CD8-positive, alpha-beta memory T cell (primary cell): ENCODE results near the gene CDC45. TPM values are rescaled to one million over a fixed set of nuclear protein-coding genes. Genes with fewer than 3 reads are reported as not detected.
"Not testable (repeated sequence)": the region's sequence is repeated elsewhere in the genome, so short reads cannot be mapped to it uniquely, and the experiment has no call there.

Experiments used
- CTCF ChIA-PET: fragments of 350-600 bp; sonication (Branson Sonifier 250); formaldehyde crosslinking; loops from one replicate; lab custom pipeline; 2021; ENCODE audit warnings: antibody characterized with exemption; lab: Charles Lee
- POLR2A ChIA-PET: fragments of 350-600 bp; sonication (Branson Sonifier 250); formaldehyde crosslinking; loops from one replicate; lab custom pipeline; 2021; ENCODE audit warnings: antibody characterized with exemption; lab: Charles Lee
- DNase-seq, 5 donors: peaks; one replicate each; pipeline versions ENCODE4 v3.0.0 to v3.0.0-alpha.2; 2020 to 2022; ENCODE audit warnings: mixed read lengths in 1 of 5
- H3K27ac ChIP-seq: one replicate; pipeline ENCODE4 v1.7.0; 2013; ENCODE audit warnings: low read depth, mild to moderate bottlenecking, low read length, moderate library complexity
- H3K27me3 ChIP-seq: 2 replicates; pipeline ENCODE4 v1.7.0; 2013; ENCODE audit warnings: low read length, mild to moderate bottlenecking; ENCODE audit not compliant: insufficient read depth, poor library complexity, severe bottlenecking
- H3K36me3 ChIP-seq: 2 replicates; pipeline ENCODE4 v1.7.0; 2013; ENCODE audit warnings: mild to moderate bottlenecking, low read length, moderate library complexity; ENCODE audit not compliant: insufficient read depth
- H3K4me1 ChIP-seq: 2 replicates; pipeline ENCODE4 v1.7.0; 2013; ENCODE audit warnings: mild to moderate bottlenecking, low read length, moderate library complexity; ENCODE audit not compliant: insufficient read depth
- H3K4me3 ChIP-seq: 2 replicates; pipeline ENCODE4 v1.7.0; 2013; ENCODE audit warnings: mild to moderate bottlenecking, low read length
- H3K9me3 ChIP-seq: 2 replicates; pipeline ENCODE4 v1.7.0; 2013; ENCODE audit warnings: mild to moderate bottlenecking, low read length
- H3K27ac Mint-ChIP-seq, 8 donors: one replicate each; pipeline ENCODE4 v1.8.0; 2020 to 2021; ENCODE audit warnings: mixed read lengths in 8 of 8, mild to moderate bottlenecking in 6 of 8, inconsistent platforms in 3 of 8, moderate library complexity in 3 of 8
- H3K27me3 Mint-ChIP-seq, 2 donors: one replicate each; pipeline ENCODE4 v1.8.0; 2020 to 2021; ENCODE audit warnings: mixed read lengths in 2 of 2, mild to moderate bottlenecking in 1 of 2, moderate library complexity in 1 of 2
- H3K36me3 Mint-ChIP-seq, 3 donors: one replicate each; pipeline ENCODE4 v1.8.0; 2020 to 2021; ENCODE audit warnings: mixed read lengths in 3 of 3, inconsistent platforms in 1 of 3, mild to moderate bottlenecking in 1 of 3
- H3K4me1 Mint-ChIP-seq, 3 donors: one replicate each; pipeline ENCODE4 v1.8.0; 2020 to 2021; ENCODE audit warnings: mixed read lengths in 3 of 3, inconsistent platforms in 1 of 3, mild to moderate bottlenecking in 1 of 3
- H3K4me3 Mint-ChIP-seq, 7 donors: one replicate each; pipeline ENCODE4 v1.8.0; 2020 to 2021; ENCODE audit warnings: mixed read lengths in 7 of 7, mild to moderate bottlenecking in 6 of 7, moderate library complexity in 4 of 7, inconsistent platforms in 2 of 7
- H3K9me3 Mint-ChIP-seq, 5 donors: one replicate each; pipeline ENCODE4 v1.8.0; 2020 to 2022; ENCODE audit warnings: mixed read lengths in 5 of 5, mild to moderate bottlenecking in 3 of 5, moderate library complexity in 2 of 5, inconsistent platforms in 1 of 5
- polyA plus RNA-seq: library from polyadenylated mRNA; unstranded; fragments of 300-500 nt; fragmentation: Illumina TruSeq; gene quantifications from one replicate; pipeline ENCODE4 v1.2.3, GENCODE V29; 2021
- total RNA-seq, 2 experiments: library from RNA; stranded (reverse); gene quantifications; one replicate each; pipeline ENCODE4 v1.2.3, GENCODE V29; 2021

Gene CDC45
- total and polyA plus RNA-seq, 3 experiments from 2014 or later: 0.17 to 101 (median 99.0) TPM

- DNase-seq: no peak
- Histone ChIP-seq H3K4me3 (no peak overlapping the region), H3K9me3 (no peaks in the 10 kb centered on the region), H3K4me1 (peaks cover 20% of the 10 kb centered on the region), H3K36me3 (peaks cover 15% of the 10 kb centered on the region), H3K27ac (no peak overlapping the region), H3K27me3 (no peaks in the 10 kb centered on the region)
- H3K4me3 Mint-ChIP-seq: peak overlapping the region in 3 of 7 donors; percentile 34 to 99 (median 96)
- peaks cover 0 to 3% of the 10 kb centered on the region in 2 donors for H3K27me3 Mint-ChIP-seq
- peaks cover 0 to 42% (median 3%) of the 10 kb centered on the region in 3 donors for H3K36me3 Mint-ChIP-seq
- peak overlapping the region in 6 of 8 donors; percentile 4 to 99 (median 50) for H3K27ac Mint-ChIP-seq
- ChIA-PET CTCF (interaction anchor here (1.8 kb wide), 1 partner anchor 10 kb away, joined by 6 read pairs; no protein-coding TSS in a partner anchor), POLR2A (no interaction called here)
- H3K9me3 Mint-ChIP-seq: no peaks in the 10 kb centered on the region
- H3K4me1 Mint-ChIP-seq: peaks cover 21 to 31% (median 25%) of the 10 kb centered on the region in 3 donors
Observed at GRCh38 chr22:19434829-19435580, 44.7 kb upstream of the CDC45 start.

- H3K4me3 ChIP-seq, H3K9me3 Mint-ChIP-seq, DNase-seq, H3K27me3 ChIP-seq, H3K9me3 ChIP-seq, H3K27ac ChIP-seq, H3K27me3 Mint-ChIP-seq: not testable (repeated sequence)
- Mint-ChIP-seq H3K4me3 (peak overlapping the region in 1 of 7 donors; percentile 43), H3K4me1 (peaks cover 13 to 27% (median 17%) of the 10 kb centered on the region in 3 donors), H3K36me3 (peaks cover 0 to 50% (median 3%) of the 10 kb centered on the region in 3 donors), H3K27ac (peak overlapping the region in 5 of 8 donors; percentile 6 to 72 (median 57))
- peaks cover 15% of the 10 kb centered on the region for H3K36me3 ChIP-seq
- H3K4me1 ChIP-seq: peaks cover 11% of the 10 kb centered on the region
- ChIA-PET POLR2A (interaction anchor here (0.6 kb wide), 1 partner anchor 23 kb away, joined by 3 read pairs; no protein-coding TSS in a partner anchor), CTCF (interaction anchor here (1.4 kb wide), 1 partner anchor 10 kb away, joined by 3 read pairs; no protein-coding TSS in a partner anchor)
Observed at GRCh38 chr22:19436444-19437161, 43.1 kb upstream of the CDC45 start.

GRCh38 chr22:19438298-19438697 is 41.4 kb upstream of the CDC45 start:
- Histone ChIP-seq H3K4me3 (no peak overlapping the region), H3K27ac (no peak overlapping the region), H3K27me3 (no peaks in the 10 kb centered on the region), H3K9me3 (no peaks in the 10 kb centered on the region), H3K36me3 (peaks cover 20% of the 10 kb centered on the region), H3K4me1 (peaks cover 4% of the 10 kb centered on the region)
- Mint-ChIP-seq H3K4me3 (peak overlapping the region in 1 of 7 donors; percentile 1), H3K36me3 (peaks cover 0 to 52% (median 3%) of the 10 kb centered on the region in 3 donors), H3K27me3 (no peaks in the 10 kb centered on the region), H3K27ac (peak overlapping the region in 2 of 8 donors; percentile 10 to 42), H3K4me1 (peaks cover 11 to 27% (median 14%) of the 10 kb centered on the region in 3 donors), H3K9me3 (no peaks in the 10 kb centered on the region)
- ChIA-PET POLR2A (no interaction called here), CTCF (no interaction called here)
- no peak for DNase-seq

- Mint-ChIP-seq H3K27me3 (no peaks in the 10 kb centered on the region), H3K4me1 (peaks cover 25 to 46% (median 26%) of the 10 kb centered on the region in 3 donors), H3K36me3 (peaks cover 0 to 62% (median 2%) of the 10 kb centered on the region in 3 donors), H3K9me3 (no peaks in the 10 kb centered on the region), H3K27ac (peak overlapping the region in 5 of 8 donors; percentile 22 to 83 (median 36)), H3K4me3 (no peak overlapping the region)
- Histone ChIP-seq H3K27me3 (no peaks in the 10 kb centered on the region), H3K4me3 (no peak overlapping the region), H3K36me3 (peaks cover 24% of the 10 kb centered on the region), H3K9me3 (no peaks in the 10 kb centered on the region), H3K4me1 (peaks cover 6% of the 10 kb centered on the region), H3K27ac (no peak overlapping the region)
- ChIA-PET POLR2A (interaction anchor here (0.6 kb wide), 1 partner anchor 123 kb away, joined by 3 read pairs; no protein-coding TSS in a partner anchor), CTCF (no interaction called here)
- no peak for DNase-seq
Observed at GRCh38 chr22:19440411-19441195, 39.1 kb upstream of the CDC45 start.

- ChIA-PET CTCF (no interaction called here), POLR2A (no interaction called here)
- H3K27me3 ChIP-seq: no peaks in the 10 kb centered on the region
- peaks cover 19% of the 10 kb centered on the region for H3K4me1 ChIP-seq
- Mint-ChIP-seq H3K9me3 (no peaks in the 10 kb centered on the region), H3K27me3 (no peaks in the 10 kb centered on the region), H3K4me3 (no peak overlapping the region), H3K36me3 (peaks cover 0 to 53% (median 2%) of the 10 kb centered on the region in 3 donors), H3K4me1 (peaks cover 36 to 58% (median 38%) of the 10 kb centered on the region in 3 donors), H3K27ac (no peak overlapping the region)
- DNase-seq: no peak
- H3K4me3 ChIP-seq: no peak overlapping the region
- peaks cover 22% of the 10 kb centered on the region for H3K36me3 ChIP-seq
- no peak overlapping the region for H3K27ac ChIP-seq
- H3K9me3 ChIP-seq: no peaks in the 10 kb centered on the region
Observed at GRCh38 chr22:19442166-19442565, 37.6 kb upstream of the CDC45 start.

DNA sequence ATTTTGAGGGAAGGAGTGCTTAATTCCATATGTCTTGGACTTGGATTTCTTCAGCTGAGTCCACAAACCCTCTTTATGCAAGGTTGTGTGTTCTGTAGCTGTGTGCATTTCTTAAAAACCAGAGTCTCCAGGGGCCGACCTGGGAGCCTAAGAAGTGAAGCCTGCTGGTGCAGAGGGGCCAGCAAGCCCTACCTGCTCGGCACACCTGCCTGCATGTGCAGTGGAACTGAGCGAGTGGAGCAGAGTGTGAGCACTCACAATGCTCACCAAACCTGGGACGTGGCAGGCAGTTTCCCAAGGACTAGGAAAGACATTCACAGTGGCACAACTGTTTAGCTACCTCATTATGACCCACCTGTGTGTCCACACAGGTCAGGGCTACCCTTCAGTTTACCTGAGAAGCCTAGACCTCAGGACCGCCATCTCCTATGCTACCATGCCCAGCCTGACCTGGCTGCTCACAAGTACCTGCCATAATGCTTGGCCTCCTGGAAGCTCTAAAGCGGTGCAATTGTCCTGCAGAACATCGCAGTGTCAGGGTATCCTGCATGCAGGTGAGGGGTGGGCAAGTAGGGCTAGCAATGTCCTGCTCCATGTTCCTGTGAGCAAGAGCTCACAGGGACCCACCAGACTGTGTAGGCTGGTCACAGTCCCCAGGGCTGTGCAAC is 36.0 kb upstream of the CDC45 start:
- Mint-ChIP-seq H3K36me3 (peaks cover 0 to 48% (median 2%) of the 10 kb centered on the region in 3 donors), H3K9me3 (no peaks in the 10 kb centered on the region), H3K27ac (peak overlapping the region in 4 of 8 donors; percentile 35 to 90 (median 44)), H3K4me3 (peak overlapping the region in 1 of 7 donors; percentile 59), H3K27me3 (no peaks in the 10 kb centered on the region), H3K4me1 (peaks cover 35 to 61% (median 47%) of the 10 kb centered on the region in 3 donors)
- no peak overlapping the region for H3K4me3 ChIP-seq
- DNase-seq: no peak
- H3K4me1 ChIP-seq: peaks cover 26% of the 10 kb centered on the region
- ChIA-PET POLR2A (no interaction called here), CTCF (no interaction called here)
- H3K9me3 ChIP-seq: no peaks in the 10 kb centered on the region
- no peaks in the 10 kb centered on the region for H3K27me3 ChIP-seq
- peaks cover 22% of the 10 kb centered on the region for H3K36me3 ChIP-seq
- no peak overlapping the region for H3K27ac ChIP-seq
